K562 (cell line): ENCODE results near the gene BCKDK. TPM values are rescaled to one million over a fixed set of nuclear protein-coding genes. Genes with fewer than 3 reads are reported as not detected.
"Not testable (repeated sequence)": the region's sequence is repeated elsewhere in the genome, so short reads cannot be mapped to it uniquely, and the experiment has no call there.

Source experiments
- ATAC-seq: fragments of 200-7000 bp; cut with Tn5 transposase; 3 replicates; pipeline ENCODE4 v1.9.1; 2020; ENCODE audit warnings: moderate library complexity
- BruUV-seq: library from RNA; stranded (reverse); fragments of 400-500 nt; replicated peaks from 2 replicates; lab custom pipeline; 2021; lab: Mats Ljungman, UMichigan
- CTCF ChIA-PET: fragments of 300-600 bp; formaldehyde crosslinking; extraction: SDS; loops from one replicate; lab custom pipeline; 2021; ENCODE audit warnings: low intra/inter-chr PET ratio; lab: Yijun Ruan, JAX
- POLR2A ChIA-PET: fragments of 300-600, 350-650 bp; sonication (Branson Sonifier 250); formaldehyde crosslinking; extraction: SDS; loops from one replicate; lab custom pipeline; 2021; ENCODE audit warnings: antibody characterized with exemption, inconsistent platforms; lab: Yijun Ruan, JAX
- DNase-seq, 4 experiments: peaks; one replicate each; pipeline versions ENCODE4 v3.0.0 to v3.0.0-alpha.2; 2011 to 2018; ENCODE audit warnings: low spot score in 3 of 4, mixed read lengths in 3 of 4; ENCODE audit errors: extremely low read depth in 1 of 4
- FAIRE-seq: peaks from 2 replicates; lab custom pipeline; 2011; peaks lifted over from hg19 to GRCh38; lab: Jason Lieb, UNC
- H2AFZ ChIP-seq: 2 replicates; pipeline ENCODE4 v1.6.0; 2011; ENCODE audit warnings: low read depth, low read length, control low read depth, inconsistent platforms
- H3K27ac ChIP-seq: fragments of 200-600 bp; 3 replicates; pipeline ENCODE4 v1.8.0; 2011; ENCODE audit warnings: low read depth, mild to moderate bottlenecking, control low read depth, inconsistent platforms, low read length, moderate library complexity, mixed read lengths; ENCODE audit errors: extremely low read depth
- H3K27me3 ChIP-seq, 2 experiments: fragments of 300-600 bp in 1 of 2; 2 replicates in 1 of 2; 3 replicates in 1 of 2; pipeline versions ENCODE4 v1.6.0 to v1.8.0; 2011; ENCODE audit warnings: inconsistent platforms in 2 of 2, low read length in 2 of 2, mild to moderate bottlenecking in 1 of 2, mixed read lengths in 1 of 2, moderate library complexity in 1 of 2; ENCODE audit not compliant: control insufficient read depth in 2 of 2, insufficient read depth in 2 of 2
- H3K36me3 ChIP-seq: fragments of 300-600 bp; 3 replicates; pipeline ENCODE4 v1.8.0; 2011; ENCODE audit warnings: mild to moderate bottlenecking, low read length, inconsistent platforms; ENCODE audit not compliant: control insufficient read depth, insufficient read depth
- H3K4me1 ChIP-seq, 2 experiments: fragments of 200-600 bp in 1 of 2; replicated peaks in 1 of 2; 2 replicates in 1 of 2; 3 replicates in 1 of 2; pipeline versions ENCODE4 v1.5.1 to v1.8.0; 2011; ENCODE audit warnings: inconsistent platforms in 2 of 2, low read length in 2 of 2, mild to moderate bottlenecking in 1 of 2, mixed read lengths in 1 of 2, moderate library complexity in 1 of 2; ENCODE audit not compliant: control insufficient read depth in 2 of 2, insufficient read depth in 2 of 2
- H3K4me2 ChIP-seq: 2 replicates; pipeline ENCODE4 v1.6.1; 2011; ENCODE audit warnings: low read length, control low read depth, inconsistent platforms, mixed read lengths; ENCODE audit not compliant: insufficient read depth
- H3K4me3 ChIP-seq: fragments of 200-600 bp; sonication (generic), shearing (Covaris generic); 2 replicates; pipeline ENCODE4 v1.5.1; 2016; ENCODE audit warnings: control low read depth, inconsistent platforms
- H3K79me2 ChIP-seq: fragments of 200-600 bp; 3 replicates; pipeline ENCODE4 v1.8.0; 2011; ENCODE audit warnings: low read length, inconsistent platforms; ENCODE audit not compliant: control insufficient read depth, insufficient read depth
- H3K9ac ChIP-seq, 2 experiments: 2 replicates each; pipeline versions ENCODE4 v1.6.0 to v1.6.1; 2011; ENCODE audit warnings: low read depth in 2 of 2, low read length in 2 of 2, control low read depth in 1 of 2, inconsistent platforms in 1 of 2, mild to moderate bottlenecking in 1 of 2, mixed read lengths in 1 of 2; ENCODE audit not compliant: insufficient read depth in 1 of 2
- H3K9me1 ChIP-seq: one replicate; pipeline ENCODE4 v1.6.0; 2011; ENCODE audit warnings: inconsistent platforms, mild to moderate bottlenecking, low read length, moderate library complexity; ENCODE audit not compliant: control insufficient read depth, insufficient read depth
- H3K9me3 ChIP-seq: replicated peaks from 2 replicates; pipeline ENCODE4 v1.5.1; 2011; ENCODE audit warnings: low read depth, low read length, inconsistent platforms; ENCODE audit not compliant: control insufficient read depth, insufficient read depth
- H4K20me1 ChIP-seq: replicated peaks from 2 replicates; pipeline ENCODE4 v1.6.1; 2011; ENCODE audit warnings: low read length, inconsistent platforms, mixed read lengths; ENCODE audit not compliant: control insufficient read depth, insufficient read depth
- E2F5 ChIP-seq: sonication (generic); formaldehyde crosslinking; IDR thresholded peaks from 2 replicates; pipeline ENCODE4 v1.8.0; 2022; ENCODE audit warnings: mild to moderate bottlenecking, missing genetic modification reagents
- HDAC2 ChIP-seq: fragments of 450-650 bp; IDR thresholded peaks from 2 replicates; pipeline ENCODE4 v1.6.1; 2016; ENCODE audit warnings: mild to moderate bottlenecking
- WGBS: fragments of 100-300 bp; shearing (Covaris generic); methylation state at CpG from one replicate; pipeline ENCODE4 v1.1.6; 2016; ENCODE audit warnings: low coverage, mixed read lengths; ENCODE audit not compliant: insufficient coverage; ENCODE audit errors: missing lambda C conversion rate; 5-methylcytosine and 5-hydroxymethylcytosine counted together
- in situ Hi-C: fragments of 300-500 bp; cut with MboI; formaldehyde crosslinking; loops from 4 replicates; pipeline ENCODE4 v1.15.0; 2018; ENCODE audit warnings: inconsistent platforms, mixed read lengths
- intact Hi-C: fragments of 100-400 bp; cut with micrococcal nuclease; formaldehyde crosslinking; loops from 2 replicates; pipeline ENCODE4 v1.14.2; 2022
- polyA plus RNA-seq, 8 experiments: library from polyadenylated mRNA; depleted of rRNA in 4 of 8; stranded (reverse) in 5 of 8; unstranded in 3 of 8; fragments of >200 nt; fragmentation: Nextera tagmentation in 2 of 8; fragmentation: Illumina TruSeq in 1 of 8; extraction: Ambion mirVana in 2 of 8; extraction: Trizol in 1 of 8; gene quantifications; 2 replicates each; pipeline versions ENCODE4 v1.2.1 to v1.2.3, GENCODE V29; 2011 to 2014; ENCODE audit warnings: inconsistent platforms in 1 of 8, missing spikeins in 1 of 8
- total RNA-seq, 7 experiments: library from RNA; depleted of rRNA in 6 of 7; stranded (reverse); fragments of >200 nt in 6 of 7; fragmentation: Illumina TruSeq in 2 of 7; extraction: Trizol in 2 of 7; gene quantifications; 2 replicates each; pipeline versions ENCODE4 v1.2.1 to v1.2.3, GENCODE V29; 2011 to 2021; ENCODE audit warnings: low replicate concordance in 1 of 7
- TF ChIP-seq, protein P1 (sequence below), 3 experiments: IDR thresholded peaks in 2 of 3; conservative IDR thresholded peaks in 1 of 3; 2 replicates each; pipeline ENCODE4 v1.5.1; 2011 to 2012; ENCODE audit warnings: low read length in 3 of 3, mild to moderate bottlenecking in 3 of 3, control low read depth in 2 of 3, improper control_type of control experiment in 1 of 3, inconsistent platforms in 1 of 3, low read depth in 1 of 3, mixed read lengths in 1 of 3, moderate library complexity in 1 of 3; ENCODE audit not compliant: insufficient read depth in 2 of 3
- TF ChIP-seq, protein P2 (sequence below): sonication (generic); formaldehyde crosslinking; IDR thresholded peaks from 2 replicates; pipeline ENCODE4 v1.8.1; 2022; ENCODE audit warnings: missing genetic modification reagents

The BCKDK gene
- total and polyA plus RNA-seq, 9 of the 15 experiments (the other 6 are each of a cell fraction or from before 2014, with no cell fraction given) = 0.58 to 34.8 (median 13.1) TPM

GRCh38 chr16:31143694-31144148 lies 35.5 kb downstream of the BCKDK start:
- peaks cover 12 to 47% of the 10 kb centered on the region in 2 experiments for H3K4me1 ChIP-seq
- H4K20me1 ChIP-seq = no peaks in the 10 kb centered on the region; the same call in 1 of the 2 replicates
- no peaks in the 10 kb centered on the region for H3K79me2 ChIP-seq
- CTCF ChIA-PET = no interaction called here
- POLR2A ChIA-PET = interaction anchor here (0.6 to 3.5 kb wide), 4 partner anchors 9 to 726 kb away, joined by 3 to 24 read pairs (median 3); partner anchors contain the start of genes FUS and KAT8
- H3K27me3 ChIP-seq = peaks cover 15 to 21% of the 10 kb centered on the region in 2 experiments; a peak in 4 of 5 replicates
- in situ Hi-C loops (no loop called here), intact Hi-C loops (loop anchor here (2.0 to 10.0 kb wide), 4 partner anchors 27 to 159 kb away; partner anchors contain the start of genes BCKDK, HSD3B7, KAT8 and ZNF646)
- BruUV-seq = no TSS peak
- H3K9ac ChIP-seq = no peak overlapping the region; a peak in 1 of 4 replicates
- no peaks in the 10 kb centered on the region for H3K9me1 ChIP-seq
- no peak overlapping the region for H3K27ac ChIP-seq
- H2AFZ ChIP-seq = no peak overlapping the region
- H3K4me2 ChIP-seq = no peak overlapping the region
- FAIRE-seq = no peak
- H3K4me3 ChIP-seq = no peak overlapping the region
- ATAC-seq = no peak
- TF ChIP-seq, protein P1, sequence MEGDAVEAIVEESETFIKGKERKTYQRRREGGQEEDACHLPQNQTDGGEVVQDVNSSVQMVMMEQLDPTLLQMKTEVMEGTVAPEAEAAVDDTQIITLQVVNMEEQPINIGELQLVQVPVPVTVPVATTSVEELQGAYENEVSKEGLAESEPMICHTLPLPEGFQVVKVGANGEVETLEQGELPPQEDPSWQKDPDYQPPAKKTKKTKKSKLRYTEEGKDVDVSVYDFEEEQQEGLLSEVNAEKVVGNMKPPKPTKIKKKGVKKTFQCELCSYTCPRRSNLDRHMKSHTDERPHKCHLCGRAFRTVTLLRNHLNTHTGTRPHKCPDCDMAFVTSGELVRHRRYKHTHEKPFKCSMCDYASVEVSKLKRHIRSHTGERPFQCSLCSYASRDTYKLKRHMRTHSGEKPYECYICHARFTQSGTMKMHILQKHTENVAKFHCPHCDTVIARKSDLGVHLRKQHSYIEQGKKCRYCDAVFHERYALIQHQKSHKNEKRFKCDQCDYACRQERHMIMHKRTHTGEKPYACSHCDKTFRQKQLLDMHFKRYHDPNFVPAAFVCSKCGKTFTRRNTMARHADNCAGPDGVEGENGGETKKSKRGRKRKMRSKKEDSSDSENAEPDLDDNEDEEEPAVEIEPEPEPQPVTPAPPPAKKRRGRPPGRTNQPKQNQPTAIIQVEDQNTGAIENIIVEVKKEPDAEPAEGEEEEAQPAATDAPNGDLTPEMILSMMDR (IDR thresholded peaks at IDR 0.05 in 2 of 3, conservative IDR thresholded peaks at IDR 0.05 in 1 of 3; ENCODE audit: insufficient read depth in 2 of 3, low read depth in 1 of 3, low read length in 3 of 3) = 0 out of 6 replicates have a peak, but pooled peaks of 1 of the 3 experiments have one; percentile 16
- TF ChIP-seq, protein P2, sequence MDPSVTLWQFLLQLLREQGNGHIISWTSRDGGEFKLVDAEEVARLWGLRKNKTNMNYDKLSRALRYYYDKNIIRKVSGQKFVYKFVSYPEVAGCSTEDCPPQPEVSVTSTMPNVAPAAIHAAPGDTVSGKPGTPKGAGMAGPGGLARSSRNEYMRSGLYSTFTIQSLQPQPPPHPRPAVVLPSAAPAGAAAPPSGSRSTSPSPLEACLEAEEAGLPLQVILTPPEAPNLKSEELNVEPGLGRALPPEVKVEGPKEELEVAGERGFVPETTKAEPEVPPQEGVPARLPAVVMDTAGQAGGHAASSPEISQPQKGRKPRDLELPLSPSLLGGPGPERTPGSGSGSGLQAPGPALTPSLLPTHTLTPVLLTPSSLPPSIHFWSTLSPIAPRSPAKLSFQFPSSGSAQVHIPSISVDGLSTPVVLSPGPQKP (CRISPR knock-in tag) = no peak
- no peak for TF ChIP-seq HDAC2
- TF ChIP-seq E2F5 (CRISPR knock-in tag) = no peak
- peak in 1 of 4 experiments; percentile 5 for DNase-seq
- no peaks in the 10 kb centered on the region for H3K9me3 ChIP-seq
- no peaks in the 10 kb centered on the region for H3K36me3 ChIP-seq
- WGBS = 72% methylated on average over 5 of the region's 8 CpGs

GRCh38 chr16:31144418-31144817 lies 36.2 kb downstream of the BCKDK start:
- 41% methylated on average over 7 of the region's 7 CpGs for WGBS
- Histone ChIP-seq H3K4me1 (peaks cover 11 to 47% of the 10 kb centered on the region in 2 experiments), H3K27me3 (peaks cover 15 to 21% of the 10 kb centered on the region in 2 experiments; a peak in 4 of 5 replicates)
- CTCF ChIA-PET, H3K4me2 ChIP-seq, ATAC-seq, in situ Hi-C loops, H3K9me1 ChIP-seq, H4K20me1 ChIP-seq, H3K27ac ChIP-seq, DNase-seq, H3K36me3 ChIP-seq, H2AFZ ChIP-seq, H3K79me2 ChIP-seq, BruUV-seq, FAIRE-seq, H3K9ac ChIP-seq, H3K9me3 ChIP-seq, H3K4me3 ChIP-seq: not testable (repeated sequence)
- intact Hi-C loops = loop anchor here (5.0 to 10.0 kb wide), 2 partner anchors 37 to 160 kb away; partner anchors contain the start of genes BCKDK and HSD3B7
- POLR2A ChIA-PET = interaction anchor here (0.7 to 3.5 kb wide), 3 partner anchors 10 to 36 kb away, joined by 3 to 24 read pairs (median 3); partner anchors contain the start of genes FUS and KAT8
